ENCODE results near the gene ZNF468.
"Not testable (repeated sequence)": the region's sequence is repeated elsewhere in the genome, so short reads cannot be mapped to it uniquely, and the experiment has no call there.

The ZNF468 gene

GRCh38 chr19:52857378-52858191 is at the start of gene ZNF468:
ZNF468 (minus strand) TSS chr19:52857619; CDS start chr19:52854272, 3,347 bp downstream.
- H3K4me3 ChIP-seq (ENCODE audit: low read depth, low read length) = peak within 1 kb of the TSS; percentile 65
- peak; percentile 70 for DNase-seq (ENCODE audit: low read depth)

DNA sequence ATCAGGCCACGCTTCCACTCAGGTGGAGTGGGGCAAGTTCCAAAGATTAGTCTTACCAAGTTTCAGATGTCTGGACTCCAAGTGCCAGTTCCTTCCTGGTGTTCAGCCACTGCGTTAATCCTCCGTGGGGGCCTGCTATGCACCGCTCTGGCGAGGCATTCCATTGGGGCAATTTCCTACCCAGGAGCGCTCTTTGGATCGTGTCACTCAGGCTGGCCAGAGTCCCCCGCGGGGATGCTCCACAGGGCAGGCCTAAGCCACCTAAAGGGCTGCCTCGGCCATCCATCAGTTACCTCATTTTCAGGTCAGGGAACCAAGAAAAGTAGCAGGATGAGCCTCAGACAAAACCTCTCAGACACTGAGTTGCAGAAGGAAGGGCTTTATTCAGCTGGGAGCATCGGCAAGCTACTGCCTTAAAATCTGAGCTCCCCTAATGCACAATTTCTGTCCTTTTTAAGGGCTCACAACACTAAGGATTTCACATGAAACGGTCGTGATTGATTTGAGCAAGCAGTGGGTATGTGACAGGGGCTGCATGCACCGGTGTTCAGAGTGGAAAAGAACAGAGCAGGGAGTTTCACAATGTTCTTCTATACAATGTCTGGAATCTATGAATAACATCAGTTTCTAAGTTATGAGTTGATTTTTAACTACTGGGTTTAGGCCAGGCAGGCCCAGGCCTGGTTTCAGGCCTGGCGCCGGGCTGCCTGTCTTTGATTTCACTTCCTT is 46.8 kb upstream of the ZNF468 start:
- not testable (repeated sequence) for H3K4me3 ChIP-seq (ENCODE audit: low read depth, low read length); DNase-seq (ENCODE audit: low read depth)

GRCh38 chr19:52901842-52902241 is 44.4 kb upstream of the ZNF468 start:
- DNase-seq (ENCODE audit: low read depth) = no peak
- TF ChIP-seq, protein P1, sequence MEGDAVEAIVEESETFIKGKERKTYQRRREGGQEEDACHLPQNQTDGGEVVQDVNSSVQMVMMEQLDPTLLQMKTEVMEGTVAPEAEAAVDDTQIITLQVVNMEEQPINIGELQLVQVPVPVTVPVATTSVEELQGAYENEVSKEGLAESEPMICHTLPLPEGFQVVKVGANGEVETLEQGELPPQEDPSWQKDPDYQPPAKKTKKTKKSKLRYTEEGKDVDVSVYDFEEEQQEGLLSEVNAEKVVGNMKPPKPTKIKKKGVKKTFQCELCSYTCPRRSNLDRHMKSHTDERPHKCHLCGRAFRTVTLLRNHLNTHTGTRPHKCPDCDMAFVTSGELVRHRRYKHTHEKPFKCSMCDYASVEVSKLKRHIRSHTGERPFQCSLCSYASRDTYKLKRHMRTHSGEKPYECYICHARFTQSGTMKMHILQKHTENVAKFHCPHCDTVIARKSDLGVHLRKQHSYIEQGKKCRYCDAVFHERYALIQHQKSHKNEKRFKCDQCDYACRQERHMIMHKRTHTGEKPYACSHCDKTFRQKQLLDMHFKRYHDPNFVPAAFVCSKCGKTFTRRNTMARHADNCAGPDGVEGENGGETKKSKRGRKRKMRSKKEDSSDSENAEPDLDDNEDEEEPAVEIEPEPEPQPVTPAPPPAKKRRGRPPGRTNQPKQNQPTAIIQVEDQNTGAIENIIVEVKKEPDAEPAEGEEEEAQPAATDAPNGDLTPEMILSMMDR (conservative IDR thresholded peaks at IDR 0.05; ENCODE audit: low read depth, low read length) = no peak
- no peak overlapping the region for H3K4me3 ChIP-seq (ENCODE audit: low read depth, low read length)

DNA sequence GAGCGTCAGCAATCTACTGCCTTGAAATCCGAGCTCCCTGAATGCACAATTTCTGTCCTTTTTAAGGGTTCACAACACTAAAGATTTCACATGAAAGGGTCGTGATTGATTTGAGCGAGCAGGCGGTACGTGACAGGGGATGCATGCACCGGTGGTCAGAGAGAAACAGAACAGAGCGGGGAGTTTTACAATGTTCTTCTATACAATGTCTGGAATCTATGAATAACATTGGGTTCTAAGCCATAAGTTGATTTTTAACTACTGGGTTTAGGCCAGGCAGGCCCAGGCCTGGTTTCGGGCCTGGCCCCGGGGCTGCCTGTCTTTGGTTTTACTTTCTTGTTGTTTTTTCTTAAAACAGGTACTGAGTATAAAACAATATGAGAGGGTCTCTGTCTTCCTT is 41.2 kb upstream of the ZNF468 start:
- not testable (repeated sequence) for DNase-seq (ENCODE audit: low read depth); H3K4me3 ChIP-seq (ENCODE audit: low read depth, low read length)

DNA sequence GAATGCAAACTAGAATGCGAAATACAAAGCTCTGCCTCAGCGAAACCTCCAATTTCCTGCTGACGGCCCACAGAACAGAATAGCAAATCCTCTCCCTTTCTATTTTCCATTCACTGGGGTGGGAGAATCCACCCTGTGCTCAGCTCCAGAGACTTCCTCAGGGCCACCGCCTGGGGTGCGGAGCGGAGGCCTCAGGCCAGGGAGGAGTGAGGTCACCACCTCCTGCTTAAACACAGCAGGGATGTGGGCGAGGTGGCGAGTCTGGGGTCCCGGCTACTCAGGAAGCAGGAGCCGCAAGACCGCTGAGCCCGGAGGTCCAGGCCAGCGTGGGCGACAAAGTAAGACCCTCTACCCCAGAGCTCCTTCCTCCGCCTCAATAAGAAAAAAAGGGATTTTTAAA is 40.7 kb upstream of the ZNF468 start:
- no peak for DNase-seq (ENCODE audit: low read depth)
- peak overlapping the region; percentile 73 for H3K4me3 ChIP-seq (ENCODE audit: low read depth, low read length)
- TF ChIP-seq, protein P1 (conservative IDR thresholded peaks at IDR 0.05; ENCODE audit: low read depth, low read length) = no peak

DNA sequence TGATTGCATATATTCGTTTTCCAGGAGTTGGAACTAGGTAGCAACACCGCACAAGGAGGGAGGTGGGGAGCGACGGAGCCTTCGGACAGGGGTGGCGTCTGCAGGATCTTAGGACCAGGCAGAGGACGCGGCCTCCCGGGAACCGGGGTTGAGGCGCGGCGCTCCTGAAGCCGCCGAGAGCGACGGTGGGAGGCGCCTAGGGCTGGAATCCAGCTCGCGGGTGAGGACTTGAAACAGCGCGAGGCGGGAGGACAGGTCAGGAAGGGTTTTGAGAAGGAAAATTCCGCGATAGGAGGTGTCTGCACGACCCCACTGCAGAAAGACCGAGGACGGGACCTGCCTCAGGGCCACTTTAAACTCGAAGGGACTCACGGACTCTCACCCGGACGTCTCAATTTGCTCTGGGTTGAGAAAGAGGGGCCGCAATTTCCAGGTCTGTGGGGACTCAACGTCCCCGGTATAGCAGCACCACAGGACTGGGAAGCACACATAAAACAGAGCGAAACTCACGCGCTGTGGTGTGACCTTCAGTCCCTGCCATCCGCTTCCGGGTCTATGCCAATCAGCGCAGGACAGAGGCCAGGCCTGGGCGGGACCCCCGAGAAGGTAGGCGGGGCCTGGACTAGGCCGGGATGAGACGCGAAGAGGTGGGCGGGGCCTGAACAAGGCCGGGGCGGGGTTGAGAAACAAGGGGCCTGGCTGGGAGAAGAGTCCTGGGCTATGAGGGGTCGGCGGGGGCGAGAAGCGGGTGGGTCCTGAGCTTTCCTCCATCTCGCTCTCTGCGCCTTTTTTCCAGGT is 39.9 kb upstream of the ZNF468 start, which contains the start of gene ZNF320:
TSS of gene ZNF320 (minus strand) at position 498 of the 798 bp plus-strand sequence. CDS start 7,380 bp downstream, outside the sequence.
- H3K4me3 ChIP-seq (ENCODE audit: low read depth, low read length) = peak within 1 kb of the TSS; percentile 73
- TF ChIP-seq, protein P1 (conservative IDR thresholded peaks at IDR 0.05; ENCODE audit: low read depth, low read length) = no peak
- peak; percentile 94 for DNase-seq (ENCODE audit: low read depth)

DNA sequence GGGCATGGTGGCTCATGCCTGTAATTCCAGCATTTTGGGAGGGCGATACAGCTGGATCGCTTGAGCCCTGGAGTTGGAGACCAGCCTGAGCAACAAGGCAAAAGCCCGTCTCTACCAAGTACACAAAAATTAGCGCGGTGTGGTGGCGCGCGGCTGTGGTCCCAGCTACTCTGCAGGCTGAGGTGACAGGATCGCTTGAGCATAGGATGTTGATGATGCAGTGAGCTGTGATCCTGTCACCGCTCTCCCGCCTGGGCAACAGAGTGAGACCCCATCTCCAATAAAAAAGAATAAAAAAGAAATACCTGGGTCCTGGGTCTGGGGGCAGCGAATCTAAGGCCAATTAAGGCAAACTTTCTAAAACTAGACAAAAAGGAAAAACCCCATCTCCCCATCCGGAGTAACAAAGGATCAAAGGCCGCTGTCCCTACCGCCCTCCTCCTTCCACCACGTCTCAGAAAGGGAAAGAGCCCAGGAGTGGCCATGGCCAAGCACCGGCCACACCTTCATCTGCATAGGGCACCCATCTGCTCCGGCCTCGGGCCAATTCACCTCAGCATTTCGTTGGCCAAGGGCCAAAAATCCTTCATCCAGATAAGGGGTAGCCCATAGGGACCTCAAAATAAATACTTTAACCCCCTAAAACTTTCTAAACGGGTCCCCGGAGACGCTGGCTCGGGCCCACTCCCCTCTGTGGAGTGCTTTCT is 39.2 kb upstream of the ZNF468 start:
- TF ChIP-seq, protein P1 (conservative IDR thresholded peaks at IDR 0.05; ENCODE audit: low read depth, low read length) = no peak
- DNase-seq (ENCODE audit: low read depth) = peak; percentile 29
- H3K4me3 ChIP-seq (ENCODE audit: low read depth, low read length) = peak overlapping the region; percentile 73

- no peak for DNase-seq (ENCODE audit: low read depth)
- no peak overlapping the region for H3K4me3 ChIP-seq (ENCODE audit: low read depth, low read length)
- TF ChIP-seq, protein P1 (conservative IDR thresholded peaks at IDR 0.05; ENCODE audit: low read depth, low read length) = no peak
Measured at GRCh38 chr19:52891336-52891735, 33.9 kb upstream of the ZNF468 start.

All from choroid plexus epithelial cell (primary cell).